ENCODE data around the gene ECT2.
"Not testable (repeated sequence)": the region's sequence is repeated elsewhere in the genome, so short reads cannot be mapped to it uniquely, and the experiment has no call there.

DNA sequence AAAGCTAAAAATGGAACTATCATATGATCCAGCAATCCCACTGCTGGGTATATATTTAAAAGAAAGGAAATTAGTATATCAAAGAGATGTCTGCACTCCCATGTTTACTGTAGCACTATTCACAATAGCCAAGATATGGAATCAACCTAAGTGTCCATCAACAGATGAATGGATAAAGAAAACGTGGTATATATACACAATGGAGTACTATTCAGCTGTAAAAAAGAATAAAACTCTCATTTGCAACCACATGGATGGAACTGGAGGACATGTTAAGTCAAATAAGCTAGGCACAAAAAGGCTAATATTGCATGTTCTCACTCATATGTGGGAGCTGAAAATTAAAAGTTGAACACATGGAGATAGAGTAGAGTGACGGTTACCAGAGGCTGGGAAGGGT, 76.7 kb downstream of the ECT2 start:
- TF ChIP-seq EZH2 (IDR thresholded peaks at IDR 0.05; ENCODE audit: low read length, unreplicated experiment); EZH2phosphoT487 (IDR thresholded peaks at IDR 0.05; ENCODE audit: borderline replicate concordance, low read length): not testable (repeated sequence)
- TF ChIP-seq, protein P1, sequence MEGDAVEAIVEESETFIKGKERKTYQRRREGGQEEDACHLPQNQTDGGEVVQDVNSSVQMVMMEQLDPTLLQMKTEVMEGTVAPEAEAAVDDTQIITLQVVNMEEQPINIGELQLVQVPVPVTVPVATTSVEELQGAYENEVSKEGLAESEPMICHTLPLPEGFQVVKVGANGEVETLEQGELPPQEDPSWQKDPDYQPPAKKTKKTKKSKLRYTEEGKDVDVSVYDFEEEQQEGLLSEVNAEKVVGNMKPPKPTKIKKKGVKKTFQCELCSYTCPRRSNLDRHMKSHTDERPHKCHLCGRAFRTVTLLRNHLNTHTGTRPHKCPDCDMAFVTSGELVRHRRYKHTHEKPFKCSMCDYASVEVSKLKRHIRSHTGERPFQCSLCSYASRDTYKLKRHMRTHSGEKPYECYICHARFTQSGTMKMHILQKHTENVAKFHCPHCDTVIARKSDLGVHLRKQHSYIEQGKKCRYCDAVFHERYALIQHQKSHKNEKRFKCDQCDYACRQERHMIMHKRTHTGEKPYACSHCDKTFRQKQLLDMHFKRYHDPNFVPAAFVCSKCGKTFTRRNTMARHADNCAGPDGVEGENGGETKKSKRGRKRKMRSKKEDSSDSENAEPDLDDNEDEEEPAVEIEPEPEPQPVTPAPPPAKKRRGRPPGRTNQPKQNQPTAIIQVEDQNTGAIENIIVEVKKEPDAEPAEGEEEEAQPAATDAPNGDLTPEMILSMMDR (conservative IDR thresholded peaks at IDR 0.05; ENCODE audit: low read depth, low read length): not testable (repeated sequence)

Data from PC-3 (cell line).